Nephron (organoid): Measurements from ENCODE around the gene MYOCOS.

Experiments used
- H3K27ac Mint-ChIP-seq, 3 experiments: 2 replicates each; pipeline ENCODE4 v1.8.0; 2020; ENCODE audit warnings: mixed read lengths in 3 of 3, mild to moderate bottlenecking in 2 of 3, moderate library complexity in 1 of 3
- H3K27me3 Mint-ChIP-seq: 2 replicates; pipeline ENCODE4 v1.8.0; 2021; ENCODE audit warnings: low read depth, mild to moderate bottlenecking, moderate library complexity, mixed read lengths
- H3K36me3 Mint-ChIP-seq: 2 replicates; pipeline ENCODE4 v1.8.0; 2020; ENCODE audit warnings: low read depth, mixed read lengths
- H3K4me1 Mint-ChIP-seq: 2 replicates; pipeline ENCODE4 v1.8.0; 2020; ENCODE audit warnings: mixed read lengths
- H3K4me3 Mint-ChIP-seq, 3 experiments: 2 replicates each; pipeline ENCODE4 v1.8.0; 2020; ENCODE audit warnings: mild to moderate bottlenecking in 3 of 3, mixed read lengths in 3 of 3, moderate library complexity in 2 of 3
- H3K9me3 Mint-ChIP-seq: 2 replicates; pipeline ENCODE4 v1.8.0; 2020; ENCODE audit warnings: mixed read lengths
- TF ChIP-seq, protein P1 (sequence below), 3 experiments: fragments of 200-600 bp; sonication (generic); IDR thresholded peaks; one replicate each; pipeline ENCODE4 v1.5.0; 2021; ENCODE audit warnings: antibody characterized with exemption in 3 of 3; ENCODE audit not compliant: unreplicated experiment in 3 of 3

MYOCOS gene

DNA sequence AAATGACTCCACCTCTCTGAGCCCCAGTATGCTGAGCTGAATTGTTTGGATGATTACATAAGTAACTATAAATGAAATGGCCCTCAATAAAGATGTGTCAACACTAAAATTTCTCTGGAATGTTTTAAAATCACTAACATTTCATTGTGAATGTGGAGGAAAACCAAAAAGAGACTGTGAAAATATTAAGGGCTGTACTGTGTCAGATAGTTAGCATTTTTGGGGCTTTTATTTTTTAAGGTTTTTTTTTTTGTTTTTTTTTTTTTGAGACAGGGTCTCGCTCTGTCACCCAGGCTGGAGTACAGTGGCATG is 24.2 kb downstream of the MYOCOS start:
- H3K4me3 Mint-ChIP-seq = no peak overlapping the region
- H3K27ac Mint-ChIP-seq = peak overlapping the region in 2 of 3 experiments; percentile 61 to 83
- no peaks in the 10 kb centered on the region for H3K36me3 Mint-ChIP-seq
- TF ChIP-seq, protein P1, sequence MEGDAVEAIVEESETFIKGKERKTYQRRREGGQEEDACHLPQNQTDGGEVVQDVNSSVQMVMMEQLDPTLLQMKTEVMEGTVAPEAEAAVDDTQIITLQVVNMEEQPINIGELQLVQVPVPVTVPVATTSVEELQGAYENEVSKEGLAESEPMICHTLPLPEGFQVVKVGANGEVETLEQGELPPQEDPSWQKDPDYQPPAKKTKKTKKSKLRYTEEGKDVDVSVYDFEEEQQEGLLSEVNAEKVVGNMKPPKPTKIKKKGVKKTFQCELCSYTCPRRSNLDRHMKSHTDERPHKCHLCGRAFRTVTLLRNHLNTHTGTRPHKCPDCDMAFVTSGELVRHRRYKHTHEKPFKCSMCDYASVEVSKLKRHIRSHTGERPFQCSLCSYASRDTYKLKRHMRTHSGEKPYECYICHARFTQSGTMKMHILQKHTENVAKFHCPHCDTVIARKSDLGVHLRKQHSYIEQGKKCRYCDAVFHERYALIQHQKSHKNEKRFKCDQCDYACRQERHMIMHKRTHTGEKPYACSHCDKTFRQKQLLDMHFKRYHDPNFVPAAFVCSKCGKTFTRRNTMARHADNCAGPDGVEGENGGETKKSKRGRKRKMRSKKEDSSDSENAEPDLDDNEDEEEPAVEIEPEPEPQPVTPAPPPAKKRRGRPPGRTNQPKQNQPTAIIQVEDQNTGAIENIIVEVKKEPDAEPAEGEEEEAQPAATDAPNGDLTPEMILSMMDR (IDR thresholded peaks at IDR 0.05; ENCODE audit: unreplicated experiment in 3 of 3) = no peak
- H3K9me3 Mint-ChIP-seq = no peaks in the 10 kb centered on the region
- no peaks in the 10 kb centered on the region for H3K27me3 Mint-ChIP-seq
- H3K4me1 Mint-ChIP-seq = peaks cover 17% of the 10 kb centered on the region

DNA sequence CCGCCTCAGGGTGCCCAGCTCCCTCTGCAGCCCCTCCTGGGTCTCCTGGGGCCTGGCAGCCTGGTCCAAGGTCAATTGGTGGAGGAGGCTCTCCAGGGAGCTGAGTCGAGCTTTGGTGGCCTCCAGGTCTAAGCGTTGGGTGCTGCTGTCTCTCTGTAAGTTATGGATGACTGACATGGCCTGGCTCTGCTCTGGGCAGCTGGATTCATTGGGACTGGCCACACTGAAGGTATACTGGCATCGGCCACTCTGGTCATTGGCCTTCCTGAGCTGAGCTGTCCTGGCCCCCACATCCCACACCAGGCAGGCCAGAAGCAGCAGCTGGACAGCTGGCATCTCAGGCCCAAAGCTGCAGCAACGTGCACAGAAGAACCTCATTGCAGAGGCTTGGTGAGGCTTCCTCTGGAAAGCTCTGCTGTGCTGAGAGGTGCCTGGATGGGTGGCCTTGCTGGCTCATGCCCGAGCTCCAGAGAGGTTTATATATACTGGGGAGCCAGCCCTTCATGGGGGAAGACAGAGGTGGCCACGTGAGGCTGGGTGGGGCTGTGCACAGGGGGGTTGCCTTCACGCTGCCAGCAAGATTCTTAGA is 30.3 kb downstream of the MYOCOS start, which contains the start of gene MYOC:
Gene MYOC, minus strand, starts transcription at position 455 of the 589 bp plus-strand sequence. Its CDS starts 77 bp downstream, at position 378.
- Mint-ChIP-seq H3K9me3 (no peaks in the 10 kb centered on the region), H3K4me1 (peaks cover 32% of the 10 kb centered on the region), H3K4me3 (no peak within 1 kb of the TSS), H3K27me3 (peaks cover 4% of the 10 kb centered on the region), H3K27ac (peak within 1 kb of the TSS; percentile 42 to 100 (median 99)), H3K36me3 (no peaks in the 10 kb centered on the region)
- TF ChIP-seq, protein P1 (IDR thresholded peaks at IDR 0.05; ENCODE audit: unreplicated experiment in 3 of 3) = no peak

DNA sequence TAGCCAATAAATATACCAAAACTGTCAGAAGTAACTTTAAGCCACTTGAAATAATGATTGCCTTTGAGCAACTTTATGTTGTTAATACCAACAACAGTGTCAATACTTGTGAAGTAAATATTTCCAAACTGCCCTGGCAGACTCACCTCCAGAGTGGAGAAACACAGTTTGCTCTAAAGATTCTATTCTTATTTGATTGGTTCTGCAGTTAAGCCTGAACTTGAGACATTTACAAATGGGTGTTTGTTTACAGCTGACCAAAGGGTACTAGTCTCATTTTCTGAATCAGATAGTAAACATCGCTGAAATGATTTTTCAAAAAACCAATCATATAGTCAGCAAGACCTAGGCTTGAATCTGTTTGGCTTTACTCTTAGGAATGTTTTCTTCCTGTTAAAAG is 31.8 kb downstream of the MYOCOS start:
- Mint-ChIP-seq H3K27me3 (peaks cover 4% of the 10 kb centered on the region), H3K9me3 (no peaks in the 10 kb centered on the region), H3K4me1 (peaks cover 37% of the 10 kb centered on the region), H3K36me3 (no peaks in the 10 kb centered on the region), H3K4me3 (no peak overlapping the region), H3K27ac (peak overlapping the region; percentile 99 to 100 (median 99))
- TF ChIP-seq, protein P1 (IDR thresholded peaks at IDR 0.05; ENCODE audit: unreplicated experiment in 3 of 3) = no peak

DNA sequence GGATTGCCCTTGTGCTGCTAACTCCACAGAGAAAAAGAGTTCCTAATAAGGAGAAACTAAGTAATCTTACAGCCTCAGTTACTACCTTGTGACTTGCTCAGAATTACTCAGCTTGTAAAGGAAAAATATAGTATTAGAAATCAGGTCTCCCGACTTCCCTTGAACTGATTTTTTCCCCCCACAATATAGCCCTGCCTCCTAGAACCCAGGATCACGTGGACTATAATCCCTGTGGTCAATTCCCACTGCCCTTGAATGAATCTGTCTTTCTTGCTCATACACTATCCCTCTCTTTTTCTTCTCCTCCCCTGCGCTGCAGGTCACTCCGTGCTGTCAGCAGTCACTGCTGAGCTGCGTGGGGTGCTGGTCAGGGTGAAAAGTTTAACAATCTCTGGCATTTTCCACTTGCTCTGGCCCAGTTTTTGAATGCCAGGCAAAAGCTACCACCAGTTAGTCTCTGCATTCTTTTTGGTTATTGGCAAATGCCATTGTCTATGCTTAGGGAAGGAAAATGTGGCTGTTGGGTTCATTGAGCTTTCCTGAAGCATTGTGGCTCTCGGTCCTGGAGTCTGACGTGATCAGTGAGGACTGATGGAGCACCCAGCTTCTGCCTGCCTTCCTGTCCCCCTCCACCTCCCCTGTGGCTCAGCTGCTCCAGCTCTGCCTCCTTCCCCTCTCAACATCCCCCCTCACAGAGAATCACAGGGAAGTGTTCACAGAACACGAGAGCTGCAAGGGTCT is 32.3 kb downstream of the MYOCOS start:
- peak overlapping the region; percentile 99 to 100 (median 99) for H3K27ac Mint-ChIP-seq
- peaks cover 37% of the 10 kb centered on the region for H3K4me1 Mint-ChIP-seq
- H3K9me3 Mint-ChIP-seq = no peaks in the 10 kb centered on the region
- peaks cover 4% of the 10 kb centered on the region for H3K27me3 Mint-ChIP-seq
- no peaks in the 10 kb centered on the region for H3K36me3 Mint-ChIP-seq
- H3K4me3 Mint-ChIP-seq = peak overlapping the region in 2 of 3 experiments; percentile 1 to 38
- TF ChIP-seq, protein P1 (IDR thresholded peaks at IDR 0.05; ENCODE audit: unreplicated experiment in 3 of 3) = no peak

DNA sequence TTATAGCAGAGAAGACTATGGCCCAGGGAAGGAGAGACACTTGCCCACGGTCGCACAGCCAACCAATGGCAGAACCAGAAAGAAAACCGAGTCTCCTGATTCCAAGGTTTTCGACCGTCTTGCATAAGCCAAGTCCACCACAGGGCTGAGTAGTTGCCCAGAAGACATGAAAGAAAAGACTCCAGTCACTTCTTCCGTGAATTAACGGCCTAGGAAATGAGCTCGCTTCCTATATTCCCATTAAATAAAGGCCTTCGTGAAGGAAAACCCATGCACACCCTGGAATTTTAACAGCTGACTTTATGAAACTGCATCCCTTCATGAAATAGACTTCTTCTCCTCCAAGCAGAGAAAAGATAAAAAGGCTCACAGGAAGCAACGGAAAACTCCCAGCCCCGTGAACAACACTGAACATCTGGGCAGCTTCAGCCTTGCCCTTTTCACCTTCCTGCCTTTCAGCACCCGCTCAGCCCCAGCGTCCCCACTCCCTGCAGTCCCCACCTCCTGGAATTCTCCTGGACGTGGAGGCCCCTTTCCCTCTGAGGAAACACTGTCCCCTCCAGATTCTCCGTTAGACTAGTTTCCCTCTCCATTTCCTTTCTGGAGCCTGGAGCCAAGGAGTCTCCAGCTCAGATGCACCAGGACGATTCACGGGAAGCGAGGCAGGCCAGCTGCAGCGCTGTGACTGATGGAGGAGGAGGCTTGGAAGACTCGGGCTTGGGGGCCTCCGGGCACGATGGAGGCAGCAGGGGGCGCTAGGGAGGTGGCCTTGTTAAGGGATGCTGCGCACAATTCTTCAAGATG is 33.1 kb downstream of the MYOCOS start:
- H3K4me3 Mint-ChIP-seq = peak overlapping the region; percentile 54 to 68 (median 65)
- no peaks in the 10 kb centered on the region for H3K36me3 Mint-ChIP-seq
- H3K4me1 Mint-ChIP-seq = peaks cover 37% of the 10 kb centered on the region
- peaks cover 4% of the 10 kb centered on the region for H3K27me3 Mint-ChIP-seq
- H3K9me3 Mint-ChIP-seq = no peaks in the 10 kb centered on the region
- H3K27ac Mint-ChIP-seq = peak overlapping the region; percentile 99 to 100 (median 99)
- TF ChIP-seq, protein P1 (IDR thresholded peaks at IDR 0.05; ENCODE audit: unreplicated experiment in 3 of 3) = peak; percentile 67 to 70 (median 68)
